Kidney tubule cell (primary cell): ENCODE results near the gene DCAKD.

ENCODE experiments used
- DNase-seq: peaks from one replicate; pipeline ENCODE4 v3.0.0-alpha.2; 2018; ENCODE audit warnings: low spot score

The DCAKD gene

DNA sequence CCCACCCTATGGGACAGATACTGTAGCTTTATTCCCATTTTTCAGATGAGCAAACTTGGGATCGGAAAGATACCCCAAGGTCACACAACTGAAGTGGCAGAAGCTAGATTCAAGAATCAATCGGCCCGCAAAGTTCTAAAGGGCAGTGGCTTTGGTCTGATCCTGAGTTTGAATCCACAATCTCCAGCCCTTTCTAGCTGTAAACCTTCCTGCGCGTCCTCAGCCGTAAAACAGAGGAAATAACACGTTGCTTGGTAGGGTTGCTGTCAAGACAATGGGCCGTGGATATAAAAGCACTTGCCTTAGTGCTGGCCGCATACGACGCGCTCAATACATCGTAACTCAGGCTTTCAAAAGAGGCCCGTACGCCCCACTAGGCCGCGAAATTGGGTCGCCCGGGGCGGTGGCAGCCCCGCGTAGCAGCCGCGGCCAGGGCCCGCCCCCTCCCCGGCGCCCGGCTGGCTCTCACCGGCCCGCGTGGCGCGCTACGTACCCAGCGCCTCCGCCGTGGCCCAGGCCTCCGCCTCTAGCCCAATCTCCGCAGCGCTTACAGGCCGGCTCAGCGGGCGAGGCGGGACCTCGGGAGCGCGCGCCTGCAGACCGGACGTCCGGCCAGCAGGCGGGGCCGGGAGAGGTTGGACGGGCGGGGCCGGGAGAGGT lies at the start of gene DCAKD:
Gene DCAKD, minus strand, starts transcription at position 573 of the 660 bp plus-strand sequence. CDS start 16,747 bp downstream, outside the sequence.
- peak; percentile 98 for DNase-seq

DNA sequence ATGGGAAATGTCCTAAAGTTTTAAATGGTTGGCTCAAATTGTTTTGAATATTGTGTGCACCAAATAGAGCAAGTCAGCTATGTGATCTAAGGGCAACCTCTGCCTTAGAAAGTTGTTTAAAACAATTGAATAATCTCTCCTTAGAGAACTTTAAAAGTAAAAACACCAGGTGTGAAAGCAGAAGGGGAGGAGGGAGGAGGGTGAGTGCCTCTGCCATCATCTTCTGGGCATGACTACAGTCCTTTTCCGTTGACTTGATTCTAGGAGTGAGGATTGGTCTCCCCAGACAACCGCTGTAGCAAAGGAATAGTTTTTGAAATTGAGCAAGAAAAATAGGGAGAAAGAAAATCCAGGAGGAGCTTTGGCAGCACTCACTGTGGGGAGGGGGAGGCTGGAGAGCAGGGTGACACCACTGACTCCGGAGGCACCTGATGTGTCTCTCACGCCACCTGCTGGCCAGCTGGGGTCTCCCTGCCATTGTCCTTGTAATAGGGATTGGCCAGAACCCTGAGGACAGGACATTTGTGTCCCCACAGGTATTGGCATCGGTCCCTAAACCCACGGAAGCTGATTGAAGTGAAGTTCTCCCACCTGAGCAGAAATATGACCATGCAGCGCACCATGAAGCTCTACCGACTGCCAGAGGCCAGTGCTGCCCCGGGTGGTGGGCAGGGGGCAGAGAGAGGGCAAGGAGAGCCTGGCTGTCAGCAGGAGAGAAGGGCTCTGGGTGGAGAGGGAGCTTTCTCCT lies 47.6 kb upstream of the DCAKD start:
- DNase-seq, result peak; percentile 76

DNA sequence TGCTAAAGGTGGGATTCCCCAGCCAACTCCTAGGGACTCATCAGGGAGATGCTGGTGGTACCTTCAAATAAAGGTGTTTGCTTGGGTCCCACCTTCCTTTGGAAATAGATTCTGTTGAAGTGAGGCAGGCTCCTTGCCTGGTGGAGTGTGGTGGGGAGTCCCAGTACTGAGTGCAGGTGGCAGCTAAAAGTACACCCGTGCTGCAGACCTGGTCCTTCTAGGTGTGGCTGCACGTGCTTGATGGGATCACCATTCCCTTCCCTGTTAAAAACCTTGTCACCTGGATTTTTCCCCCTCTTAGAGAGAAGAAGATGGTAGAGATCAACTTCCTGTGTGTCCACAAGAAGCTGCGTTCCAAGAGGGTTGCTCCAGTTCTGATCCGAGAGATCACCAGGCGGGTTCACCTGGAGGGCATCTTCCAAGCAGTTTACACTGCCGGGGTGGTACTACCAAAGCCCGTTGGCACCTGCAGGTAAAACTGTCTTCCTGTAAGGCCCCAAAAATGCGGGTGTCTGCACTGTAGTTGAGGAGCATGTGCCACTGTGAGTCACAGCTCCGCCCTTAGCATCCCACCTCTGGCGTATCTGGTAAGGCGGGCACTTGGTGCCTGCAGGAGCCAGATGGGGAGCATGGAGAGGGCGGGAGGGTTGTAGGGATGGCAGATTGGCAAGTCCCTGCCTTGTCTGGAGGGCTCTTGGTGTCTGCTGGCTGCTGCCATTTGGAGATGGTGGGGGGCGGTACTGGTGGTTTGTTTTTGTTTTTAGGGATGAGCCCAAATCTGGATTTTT lies 46.8 kb upstream of the DCAKD start:
- DNase-seq, result no peak

DNA sequence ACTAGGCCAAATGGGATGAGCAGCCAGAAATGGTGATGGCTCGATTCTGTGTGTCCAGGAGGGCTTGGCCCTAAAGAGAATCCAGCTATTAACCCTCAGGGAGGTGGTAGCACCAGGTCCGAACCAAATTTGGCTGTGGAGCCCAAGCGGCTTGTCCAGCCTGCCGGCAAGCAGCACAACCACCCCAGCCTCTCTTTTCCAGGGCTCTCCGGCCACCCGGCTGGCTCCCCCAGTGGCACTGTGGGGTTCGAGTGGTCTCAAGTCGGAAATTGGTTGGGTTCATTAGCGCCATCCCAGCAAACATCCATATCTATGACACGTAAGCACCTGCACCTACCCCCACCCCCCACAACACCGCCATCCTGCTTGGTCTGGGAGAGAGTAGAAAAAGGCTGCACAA lies 45.5 kb upstream of the DCAKD start:
- no peak for DNase-seq

- DNase-seq, result peak; percentile 31
These were observed 44.7 kb upstream of the DCAKD start for GRCh38 chr17:45096141-45096540.

GRCh38 chr17:45093444-45094110 lies 42.1 kb upstream of the DCAKD start:
- no peak for DNase-seq

DNA sequence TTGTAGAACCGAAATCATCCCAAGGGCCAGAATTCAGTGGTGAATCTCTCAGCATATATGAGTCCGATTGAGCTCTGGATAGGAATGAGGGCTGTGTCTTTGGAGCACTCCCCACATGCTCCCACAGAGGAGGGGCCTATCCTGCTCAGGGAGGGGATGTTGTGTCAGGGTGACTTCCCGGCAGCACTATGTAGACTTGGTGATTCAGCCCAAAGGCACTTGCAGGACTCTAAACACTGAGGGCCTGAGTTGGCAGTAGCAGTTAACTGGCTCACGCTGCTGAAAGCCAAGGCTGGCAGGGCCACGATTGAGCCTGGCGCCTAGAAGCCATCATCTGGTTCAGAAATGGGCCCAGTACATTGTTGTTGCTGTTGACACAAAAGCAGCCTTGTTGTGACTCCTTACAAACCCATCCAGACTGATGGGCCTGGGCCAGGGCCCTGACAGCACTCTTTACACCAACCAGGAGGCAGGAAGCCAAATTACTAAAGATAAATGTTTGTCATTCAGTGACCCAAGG lies 41.5 kb upstream of the DCAKD start:
- DNase-seq, result peak; percentile 95

- peak; percentile 47 for DNase-seq
These were observed 40.5 kb upstream of the DCAKD start for GRCh38 chr17:45091778-45092425.

DNA sequence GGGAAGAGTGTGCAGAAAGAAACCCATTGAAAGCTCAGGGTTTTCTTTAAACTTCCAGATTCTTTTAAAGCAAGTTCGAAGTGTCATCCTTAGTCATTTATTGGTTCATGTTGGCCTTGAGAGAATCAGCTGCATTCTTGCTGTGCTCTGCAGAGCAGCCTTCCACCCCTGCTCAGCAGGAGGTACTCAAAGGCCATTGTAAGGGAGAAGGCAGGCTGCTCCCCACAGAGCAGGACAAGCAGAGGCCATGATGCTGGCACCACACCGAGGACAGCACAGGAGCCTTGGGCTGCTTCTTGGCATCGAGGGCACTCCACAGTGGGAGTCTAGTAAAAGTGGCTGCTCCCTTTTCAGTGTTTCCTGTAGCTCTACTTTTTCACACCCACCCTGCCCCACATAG lies 39.3 kb upstream of the DCAKD start:
- DNase-seq, result no peak

GRCh38 chr17:45088741-45089140 lies 37.3 kb upstream of the DCAKD start:
- peak; percentile 41 for DNase-seq

GRCh38 chr17:45087978-45088377 lies 36.5 kb upstream of the DCAKD start:
- no peak for DNase-seq

DNA sequence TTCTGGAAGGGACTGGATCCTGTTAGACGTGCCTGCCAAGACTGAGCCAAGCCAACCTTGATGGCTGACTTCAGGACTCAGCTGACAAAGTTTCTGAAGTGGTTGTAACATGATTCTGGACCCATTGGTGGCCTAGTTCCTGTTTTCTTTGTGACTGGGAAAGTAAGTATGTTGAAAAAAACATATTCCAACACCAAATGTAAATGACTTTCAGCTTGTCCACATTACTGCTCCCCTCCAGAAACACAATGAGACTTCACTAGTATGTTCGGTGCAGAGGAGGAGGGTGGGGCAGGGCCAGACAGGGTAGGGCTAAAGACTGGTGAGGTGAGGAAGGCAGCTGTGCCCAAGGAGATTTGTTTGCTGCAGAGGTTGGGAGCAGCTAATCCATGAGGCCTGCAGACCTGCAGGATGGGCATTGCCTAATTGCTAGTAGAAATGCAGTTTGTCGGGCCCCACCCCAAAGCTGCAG lies 36.1 kb upstream of the DCAKD start:
- DNase-seq, result no peak

- DNase-seq, result no peak
These were observed 35.6 kb upstream of the DCAKD start for GRCh38 chr17:45086865-45087503.

DNA sequence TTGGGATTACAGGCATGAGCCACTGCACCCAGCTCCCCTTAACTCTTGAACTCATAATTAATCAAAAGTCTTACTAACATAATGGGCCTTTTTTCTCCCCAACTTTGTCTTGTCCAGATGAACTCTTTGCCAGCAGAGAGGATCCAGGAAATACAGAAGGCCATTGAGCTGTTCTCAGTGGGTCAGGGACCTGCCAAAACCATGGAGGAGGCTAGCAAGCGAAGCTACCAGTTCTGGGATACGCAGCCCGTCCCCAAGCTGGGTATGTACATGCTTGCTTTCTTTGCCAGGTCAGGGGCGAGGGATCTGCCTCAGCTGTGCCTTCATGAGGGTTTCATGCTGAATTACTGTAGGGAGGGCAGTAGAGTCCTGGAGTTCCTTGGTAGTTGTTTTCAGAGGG lies 35.0 kb upstream of the DCAKD start:
- DNase-seq, result no peak

GRCh38 chr17:45081047-45081703 lies 29.7 kb upstream of the DCAKD start:
- DNase-seq, result no peak

GRCh38 chr17:45077643-45078042 lies 26.2 kb upstream of the DCAKD start:
- DNase-seq, result no peak

- DNase-seq, result no peak
These were observed 22.1 kb upstream of the DCAKD start for GRCh38 chr17:45073414-45074070.

DNA sequence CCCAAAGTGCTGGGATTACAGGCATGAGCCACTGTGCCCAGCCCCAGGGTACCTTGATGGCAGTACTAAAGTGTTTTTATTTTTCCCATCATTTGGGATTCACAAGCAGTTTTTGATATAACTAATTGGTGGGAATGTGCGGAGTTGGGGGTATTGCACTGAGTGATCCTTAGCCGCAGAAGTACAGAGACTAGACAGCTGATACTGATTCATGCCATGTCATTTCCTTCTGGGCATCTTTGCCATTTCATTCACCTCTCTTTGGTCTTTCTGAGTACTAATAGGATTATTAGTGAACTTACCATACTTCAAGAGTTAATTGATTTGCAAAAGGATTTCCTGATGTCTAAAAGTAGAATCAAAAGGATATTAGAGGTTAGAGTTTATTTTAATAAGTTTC lies 19.4 kb upstream of the DCAKD start:
- no peak for DNase-seq

- no peak for DNase-seq
These were observed 18.6 kb upstream of the DCAKD start for GRCh38 chr17:45070001-45070400.

- no peak for DNase-seq
These were observed 16.2 kb upstream of the DCAKD start for GRCh38 chr17:45067637-45068036.
